Endothelial cell of umbilical vein (primary cell): ENCODE results near the gene DNAJB13. TPM values are rescaled to one million over a fixed set of nuclear protein-coding genes. Genes with fewer than 3 reads are reported as not detected.

Source experiments
- BruUV-seq: library from RNA; stranded (reverse); fragments of 400-500 nt; replicated peaks from 2 replicates; lab custom pipeline; 2021; lab: Mats Ljungman, UMichigan
- CTCF ChIA-PET: fragments of 300-600, 350-600 bp; sonication (Branson Sonifier 250); formaldehyde crosslinking; loops from one replicate; lab custom pipeline; 2021; ENCODE audit warnings: antibody characterized with exemption, inconsistent platforms; lab: Charles Lee
- POLR2A ChIA-PET: fragments of 300-600, 350-600 bp; sonication (Branson Sonifier 250); formaldehyde crosslinking; loops from one replicate; lab custom pipeline; 2021; ENCODE audit warnings: antibody characterized with exemption, inconsistent platforms; lab: Charles Lee
- DNase-seq: peaks from one replicate; pipeline ENCODE4 v3.0.0-alpha.2; 2011; ENCODE audit warnings: low read depth, low spot score
- FAIRE-seq: peaks from 2 replicates; lab custom pipeline; 2011; peaks lifted over from hg19 to GRCh38; lab: Jason Lieb, UNC
- H2AFZ ChIP-seq: 2 replicates; pipeline ENCODE4 v1.6.0; 2012; ENCODE audit warnings: low read depth, low read length, control low read depth, inconsistent platforms
- H3K27ac ChIP-seq: 2 replicates; pipeline ENCODE4 v1.5.1; 2011; ENCODE audit warnings: low read depth, mild to moderate bottlenecking, control low read depth, low read length, moderate library complexity; ENCODE audit not compliant: insufficient read depth
- H3K27me3 ChIP-seq, 2 experiments: 2 replicates each; pipeline versions ENCODE4 v1.6.0 to v1.6.1; 2011; ENCODE audit warnings: low read length in 2 of 2, mixed read lengths in 1 of 2; ENCODE audit not compliant: control insufficient read depth in 2 of 2, insufficient read depth in 2 of 2
- H3K36me3 ChIP-seq, 2 experiments: 2 replicates in 1 of 2; 3 replicates in 1 of 2; pipeline ENCODE4 v1.5.1; 2011; ENCODE audit warnings: low read length in 2 of 2, mild to moderate bottlenecking in 1 of 2, moderate library complexity in 1 of 2; ENCODE audit not compliant: control insufficient read depth in 2 of 2, insufficient read depth in 2 of 2; ENCODE audit errors: extremely low read depth in 1 of 2
- H3K4me1 ChIP-seq: 3 replicates; pipeline ENCODE4 v1.5.1; 2011; ENCODE audit warnings: mild to moderate bottlenecking, low read length; ENCODE audit not compliant: control insufficient read depth, insufficient read depth; ENCODE audit errors: extremely low read depth
- H3K4me2 ChIP-seq: 2 replicates; pipeline ENCODE4 v1.6.1; 2011; ENCODE audit warnings: low read length, control low read depth, mixed read lengths; ENCODE audit not compliant: insufficient read depth
- H3K4me3 ChIP-seq, 3 experiments: fragments of 200-600 bp in 1 of 3; sonication (generic), shearing (Covaris generic) in 1 of 3; replicated peaks in 1 of 3; 2 replicates each; pipeline ENCODE4 v1.5.1; 2011 to 2016; ENCODE audit warnings: control low read depth in 3 of 3, low read length in 3 of 3, mild to moderate bottlenecking in 2 of 3, inconsistent platforms in 1 of 3, low read depth in 1 of 3, moderate library complexity in 1 of 3; ENCODE audit not compliant: insufficient read depth in 1 of 3
- H3K79me2 ChIP-seq: 2 replicates; pipeline ENCODE4 v1.6.0; 2012; ENCODE audit warnings: low read length, inconsistent platforms; ENCODE audit not compliant: control insufficient read depth, insufficient read depth
- H3K9ac ChIP-seq: replicated peaks from 2 replicates; pipeline ENCODE3; 2011; ENCODE audit warnings: low read length, control low read depth; ENCODE audit not compliant: insufficient read depth; ENCODE audit errors: extremely low read depth
- H3K9me1 ChIP-seq: replicated peaks from 3 replicates; pipeline ENCODE4 v1.6.0; 2011; ENCODE audit warnings: mild to moderate bottlenecking, low read length; ENCODE audit not compliant: control insufficient read depth, insufficient read depth; ENCODE audit errors: extremely low read depth
- H3K9me3 ChIP-seq: replicated peaks from 2 replicates; pipeline ENCODE4 v1.5.1; 2012; ENCODE audit warnings: low read length, inconsistent platforms; ENCODE audit not compliant: control insufficient read depth, insufficient read depth
- H4K20me1 ChIP-seq: replicated peaks from 2 replicates; pipeline ENCODE3; 2011; ENCODE audit warnings: mild to moderate bottlenecking, low read length; ENCODE audit not compliant: control insufficient read depth, insufficient read depth; ENCODE audit errors: extremely low read depth
- CTCF ChIP-seq, 2 donors: IDR thresholded peaks; 1 replicate in 1 of 2; 2 replicates in 1 of 2; pipeline ENCODE4 v1.5.1; 2011; ENCODE audit warnings: low read length in 2 of 2, mild to moderate bottlenecking in 2 of 2, moderate library complexity in 2 of 2, control low read depth in 1 of 2, inconsistent platforms in 1 of 2, low read depth in 1 of 2; ENCODE audit not compliant: insufficient read depth in 1 of 2; ENCODE audit errors: extremely low read depth in 1 of 2
- EZH2 ChIP-seq: IDR thresholded peaks from 2 replicates; pipeline ENCODE4 v1.6.1; 2012; ENCODE audit warnings: borderline replicate concordance, low read depth, mild to moderate bottlenecking, moderate library complexity, low read length, inconsistent platforms; ENCODE audit not compliant: severe bottlenecking
- FOS ChIP-seq: IDR thresholded peaks from 2 replicates; pipeline ENCODE4 v1.6.1; 2011; ENCODE audit warnings: mild to moderate bottlenecking, low read length, moderate library complexity, borderline replicate concordance; ENCODE audit not compliant: insufficient read depth
- GATA2 ChIP-seq: IDR thresholded peaks from 2 replicates; pipeline ENCODE4 v1.7.0; 2011; ENCODE audit warnings: low read depth, mild to moderate bottlenecking, moderate library complexity, mixed read lengths, low read length; ENCODE audit not compliant: insufficient read length, insufficient read depth
- JUN ChIP-seq: IDR thresholded peaks from 2 replicates; pipeline ENCODE4 v1.6.1; 2011; ENCODE audit warnings: borderline replicate concordance, low read depth; ENCODE audit not compliant: insufficient read length, insufficient read depth
- MAX ChIP-seq: IDR thresholded peaks from 2 replicates; pipeline ENCODE4 v1.6.1; 2011; ENCODE audit not compliant: insufficient read depth, insufficient read length
- MYC ChIP-seq: IDR thresholded peaks from one replicate; pipeline ENCODE4 v1.6.1; 2011; ENCODE audit warnings: mild to moderate bottlenecking, low read depth, low read length
- POLR2A ChIP-seq: IDR thresholded peaks from 2 replicates; pipeline ENCODE4 v1.6.1; 2012; ENCODE audit warnings: low read depth, mild to moderate bottlenecking, control low read depth, low read length
- POLR2AphosphoS5 ChIP-seq: IDR thresholded peaks from 2 replicates; pipeline ENCODE4 v1.6.1; 2012; ENCODE audit warnings: low read depth, mild to moderate bottlenecking, control low read depth, low read length, moderate library complexity; ENCODE audit not compliant: insufficient read depth
- dilution Hi-C: fragments of 300-500 bp; cut with MboI; formaldehyde crosslinking; loops from one replicate; pipeline ENCODE4 v1.15.0; 2019; ENCODE audit warnings: low sequenced_read_pairs; ENCODE audit not compliant: extremely low pct_ligation_motif_present
- intact Hi-C: fragments of 100-400 bp; cut with micrococcal nuclease; formaldehyde crosslinking; loops from one replicate; pipeline ENCODE4 v1.10.0; 2022
- polyA plus RNA-seq, 4 experiments: library from polyadenylated mRNA; depleted of rRNA in 3 of 4; stranded (reverse) in 3 of 4; unstranded in 1 of 4; fragments of >200 nt; gene quantifications; 2 replicates each; pipeline versions ENCODE4 v1.2.1 to v1.2.3, GENCODE V29; 2011 to 2012; ENCODE audit warnings: missing spikeins in 1 of 4
- total RNA-seq: library from RNA; stranded (reverse); gene quantifications from 2 replicates; pipeline ENCODE4 v1.2.3, GENCODE V29; 2021

Gene DNAJB13
- total and polyA plus RNA-seq, 2 donors (not counting 3 experiments of a cell fraction or from before 2014, with no cell fraction given): 0.07 to 0.46 TPM

- FAIRE-seq (no peak), DNase-seq (no peak)
- Histone ChIP-seq H3K36me3 (no peaks in the 10 kb centered on the region), H2AFZ (no peak overlapping the region), H3K4me3 (no peak overlapping the region), H3K27me3 (no peaks in the 10 kb centered on the region), H4K20me1 (no peaks in the 10 kb centered on the region), H3K9me1 (no peaks in the 10 kb centered on the region), H3K4me2 (no peak overlapping the region), H3K9ac (no peak overlapping the region), H3K9me3 (no peaks in the 10 kb centered on the region), H3K27ac (no peak overlapping the region), H3K79me2 (no peaks in the 10 kb centered on the region), H3K4me1 (no peaks in the 10 kb centered on the region)
- BruUV-seq: no TSS peak
- no peak for TF ChIP-seq MAX
- no peak for TF ChIP-seq POLR2AphosphoS5
- no peak for TF ChIP-seq GATA2
- no peak for TF ChIP-seq JUN
- no peak for TF ChIP-seq FOS
- no peak for TF ChIP-seq MYC
- no peak for TF ChIP-seq POLR2A
- no peak for TF ChIP-seq EZH2
- TF ChIP-seq CTCF (IDR thresholded peaks at IDR 0.05; ENCODE audit: extremely low read depth in 1 of 2, insufficient read depth in 1 of 2, low read depth in 1 of 2, low read length in 2 of 2): no peak
- dilution Hi-C loops (no loop called here), intact Hi-C loops (no loop called here)
- CTCF ChIA-PET: interaction anchor here (1.2 kb wide), 1 partner anchor 10 kb away, joined by 5 read pairs; no protein-coding TSS in a partner anchor
- POLR2A ChIA-PET: no interaction called here
Observed at GRCh38 chr11:74004759-74005615, 54.2 kb downstream of the DNAJB13 start.
